GM12878 (cell line): ENCODE data around the gene GAD2. TPM values are rescaled to one million over a fixed set of nuclear protein-coding genes. Genes with fewer than 3 reads are reported as not detected.

Experiments used
- ATAC-seq: fragments of 200-7000 bp; cut with Tn5 transposase; 3 replicates; pipeline ENCODE4 v1.9.1; 2020; ENCODE audit warnings: mild to moderate bottlenecking, moderate library complexity
- BruUV-seq: library from RNA; stranded (reverse); fragments of 400-500 nt; replicated peaks from 2 replicates; lab custom pipeline; 2021; lab: Mats Ljungman, UMichigan
- CTCF ChIA-PET: fragments of 300-600 bp; sonication (Branson Sonifier 250); formaldehyde crosslinking; extraction: SDS; loops from one replicate; lab custom pipeline; 2021; ENCODE audit warnings: inconsistent platforms; lab: Yijun Ruan, JAX
- POLR2A ChIA-PET: fragments of 350-600 bp; formaldehyde crosslinking; extraction: SDS; loops from one replicate; lab custom pipeline; 2021; ENCODE audit warnings: inconsistent platforms; lab: Charles Lee
- RAD21 ChIA-PET: fragments of 300-600 bp; sonication (Branson Sonifier 250); formaldehyde crosslinking; loops from one replicate; lab custom pipeline; 2023; ENCODE audit warnings: antibody characterized with exemption; ENCODE audit not compliant: unreplicated experiment; lab: Charles Lee
- SMC1A ChIA-PET: fragments of 300-600 bp; sonication (Branson Sonifier 250); formaldehyde crosslinking; loops from one replicate; lab custom pipeline; 2023; ENCODE audit not compliant: unreplicated experiment, uncharacterized antibody; lab: Charles Lee
- DNase-seq: peaks from one replicate; pipeline ENCODE4 v3.0.0-alpha.2; 2011; ENCODE audit warnings: low read depth, low spot score
- FAIRE-seq: peaks from 3 replicates; lab custom pipeline; 2011; peaks lifted over from hg19 to GRCh38; lab: Jason Lieb, UNC
- H2AFZ ChIP-seq: 2 replicates; pipeline ENCODE4 v1.6.0; 2011; ENCODE audit warnings: low read depth, low read length, control low read depth; ENCODE audit not compliant: control insufficient read depth
- H3K27ac ChIP-seq: 2 replicates; pipeline ENCODE4 v1.5.1; 2011; ENCODE audit warnings: control low read depth; ENCODE audit not compliant: control insufficient read depth, insufficient read depth
- H3K27me3 ChIP-seq, 2 experiments: replicated peaks in 1 of 2; 2 replicates each; pipeline versions ENCODE4 v1.6.0 to v1.6.1; 2011; ENCODE audit warnings: low read length in 1 of 2; ENCODE audit not compliant: control insufficient read depth in 2 of 2, insufficient read depth in 2 of 2
- H3K36me3 ChIP-seq, 2 experiments: 2 replicates each; pipeline ENCODE4 v1.5.1; 2011; ENCODE audit warnings: low read length in 1 of 2; ENCODE audit not compliant: control insufficient read depth in 2 of 2, insufficient read depth in 2 of 2
- H3K4me1 ChIP-seq: 2 replicates; pipeline ENCODE4 v1.6.1; 2011; ENCODE audit warnings: mild to moderate bottlenecking, low read length, moderate library complexity, mixed read lengths; ENCODE audit not compliant: control insufficient read depth, insufficient read depth
- H3K4me2 ChIP-seq: 2 replicates; pipeline ENCODE4 v1.6.0; 2011; ENCODE audit warnings: control low read depth; ENCODE audit not compliant: control insufficient read depth, insufficient read depth
- H3K4me3 ChIP-seq: fragments of 200-600 bp; sonication (generic); 2 replicates; pipeline ENCODE4 v1.5.1; 2016
- H3K79me2 ChIP-seq: 2 replicates; pipeline ENCODE4 v1.6.0; 2011; ENCODE audit warnings: low read length; ENCODE audit not compliant: control insufficient read depth, insufficient read depth
- H3K9ac ChIP-seq: 2 replicates; pipeline ENCODE4 v1.8.0; 2011; ENCODE audit warnings: low read length, control low read depth, mixed read lengths; ENCODE audit not compliant: control insufficient read depth, insufficient read depth
- H3K9me3 ChIP-seq: replicated peaks from 3 replicates; pipeline ENCODE4 v1.5.1; 2011; ENCODE audit warnings: mild to moderate bottlenecking, low read length; ENCODE audit not compliant: control insufficient read depth, insufficient read depth
- H4K20me1 ChIP-seq: 2 replicates; pipeline ENCODE4 v1.6.0; 2011; ENCODE audit not compliant: control insufficient read depth, insufficient read depth
- ATF3 ChIP-seq: IDR thresholded peaks from 2 replicates; pipeline ENCODE4 v1.6.1; 2011; ENCODE audit warnings: low read depth, mild to moderate bottlenecking, low read length, moderate library complexity, borderline replicate concordance; ENCODE audit errors: extremely low read depth
- E2F4 ChIP-seq: IDR thresholded peaks from 2 replicates; pipeline ENCODE4 v1.6.1; 2012; ENCODE audit warnings: low read depth, low read length, improper control_type of control experiment
- GABPA ChIP-seq: IDR thresholded peaks from 2 replicates; pipeline ENCODE4 v1.6.1; 2014; ENCODE audit warnings: antibody characterized with exemption, low read depth, mild to moderate bottlenecking, inconsistent platforms
- NFIC ChIP-seq: IDR thresholded peaks from 2 replicates; pipeline ENCODE4 v1.6.1; 2012; ENCODE audit warnings: low read depth, mild to moderate bottlenecking, inconsistent platforms, low read length, moderate library complexity
- NRF1 ChIP-seq: conservative IDR thresholded peaks from 2 replicates; pipeline ENCODE4 v1.6.1; 2011; ENCODE audit warnings: mild to moderate bottlenecking, low read depth, low read length, improper control_type of control experiment
- RBBP5 ChIP-seq: fragments of 200-600 bp; sonication (generic); conservative IDR thresholded peaks from 2 replicates; pipeline ENCODE4 v1.6.1; 2016
- STAT1 ChIP-seq: fragments of 450-650 bp; conservative IDR thresholded peaks from 2 replicates; pipeline ENCODE4 v1.6.1; 2014; ENCODE audit warnings: antibody characterized with exemption, mild to moderate bottlenecking
- ZSCAN29 ChIP-seq: fragments of 450-650 bp; IDR thresholded peaks from 2 replicates; pipeline ENCODE4 v1.6.1; 2017; ENCODE audit warnings: mild to moderate bottlenecking, moderate library complexity
- WGBS: methylation state at CpG from one replicate; pipeline ENCODE4 v1.1.6; 2016; ENCODE audit warnings: low lambda C conversion rate; ENCODE audit not compliant: insufficient replicate concordance, insufficient coverage; ENCODE audit errors: missing lambda C conversion rate; 5-methylcytosine and 5-hydroxymethylcytosine counted together
- in situ Hi-C: fragments of 300-500 bp; cut with MboI; formaldehyde crosslinking; loops from 9 replicates; pipeline ENCODE4 v1.14.3; 2018; ENCODE audit warnings: mixed read lengths
- intact Hi-C: fragments of 100-400 bp; cut with micrococcal nuclease; formaldehyde crosslinking; loops from one replicate; pipeline ENCODE4 v1.14.2; 2022; ENCODE audit not compliant: unreplicated experiment
- polyA plus RNA-seq, 11 experiments: library from polyadenylated mRNA; depleted of rRNA in 4 of 11; unstranded in 6 of 11; stranded (reverse) in 5 of 11; fragments of >200 nt; fragmentation: Nextera tagmentation in 4 of 11; fragmentation: Illumina TruSeq in 1 of 11; extraction: Ambion mirVana in 4 of 11; extraction: Trizol in 1 of 11; gene quantifications; 1 replicate in 1 of 11; 2 replicates in 10 of 11; pipeline versions ENCODE4 v1.2.1 to v1.2.3, GENCODE V29; 2011 to 2016; ENCODE audit warnings: inconsistent platforms in 2 of 11, missing spikeins in 2 of 11, low read depth in 1 of 11
- total RNA-seq, 4 experiments: library from RNA; depleted of rRNA in 3 of 4; stranded (reverse); fragments of >200 nt in 3 of 4; fragmentation: Illumina TruSeq in 1 of 4; extraction: Trizol in 1 of 4; gene quantifications; 2 replicates each; pipeline versions ENCODE4 v1.2.1 to v1.2.3, GENCODE V29; 2013 to 2021
- TF ChIP-seq, protein P1 (sequence below): fragments of 450-650 bp; IDR thresholded peaks from 2 replicates; pipeline ENCODE4 v1.6.1; 2017; ENCODE audit warnings: mild to moderate bottlenecking, low read depth, inconsistent platforms; ENCODE audit not compliant: poor library complexity, severe bottlenecking
- TF ChIP-seq, protein P2 (sequence below): fragments of 450-650 bp; IDR thresholded peaks from 2 replicates; pipeline ENCODE4 v1.6.1; 2016; ENCODE audit warnings: mild to moderate bottlenecking

GAD2 gene
- total and polyA plus RNA-seq, 10 of the 15 experiments (the other 5 are each of a cell fraction or from before 2014, with no cell fraction given), result not detected

GRCh38 chr10:26227786-26228185 is 11.2 kb downstream of the GAD2 start:
- ATAC-seq, result no peak
- no peak for FAIRE-seq
- CTCF ChIA-PET, result no interaction called here

More at GRCh38 chr10:26227786-26228185, 11.2 kb downstream of the GAD2 start:
- ChIA-PET RAD21 (no interaction called here), SMC1A (interaction anchor here (0.8 kb wide), 1 partner anchor 23 kb away, joined by 3 read pairs; no protein-coding TSS in a partner anchor), POLR2A (no interaction called here)
- in situ Hi-C loops, result no loop called here
- H2AFZ ChIP-seq, result no peak overlapping the region
- no peak overlapping the region for H3K4me3 ChIP-seq
- BruUV-seq, result no TSS peak
- H3K27ac ChIP-seq, result no peak overlapping the region
- WGBS, result 26% methylated on average over 5 of the region's 5 CpGs
- no peaks in the 10 kb centered on the region for H3K9me3 ChIP-seq
- no peaks in the 10 kb centered on the region for H3K4me1 ChIP-seq
- H3K27me3 ChIP-seq, result peaks cover 3 to 8% of the 10 kb centered on the region in 2 experiments; a peak in 3 of 4 replicates
- no peak for DNase-seq
- TF ChIP-seq GABPA (no peak), E2F4 (no peak), NFIC (no peak), ATF3 (no peak), STAT1 (no peak), RBBP5 (no peak), NRF1 (no peak), ZSCAN29 (no peak)
- TF ChIP-seq, protein P1, sequence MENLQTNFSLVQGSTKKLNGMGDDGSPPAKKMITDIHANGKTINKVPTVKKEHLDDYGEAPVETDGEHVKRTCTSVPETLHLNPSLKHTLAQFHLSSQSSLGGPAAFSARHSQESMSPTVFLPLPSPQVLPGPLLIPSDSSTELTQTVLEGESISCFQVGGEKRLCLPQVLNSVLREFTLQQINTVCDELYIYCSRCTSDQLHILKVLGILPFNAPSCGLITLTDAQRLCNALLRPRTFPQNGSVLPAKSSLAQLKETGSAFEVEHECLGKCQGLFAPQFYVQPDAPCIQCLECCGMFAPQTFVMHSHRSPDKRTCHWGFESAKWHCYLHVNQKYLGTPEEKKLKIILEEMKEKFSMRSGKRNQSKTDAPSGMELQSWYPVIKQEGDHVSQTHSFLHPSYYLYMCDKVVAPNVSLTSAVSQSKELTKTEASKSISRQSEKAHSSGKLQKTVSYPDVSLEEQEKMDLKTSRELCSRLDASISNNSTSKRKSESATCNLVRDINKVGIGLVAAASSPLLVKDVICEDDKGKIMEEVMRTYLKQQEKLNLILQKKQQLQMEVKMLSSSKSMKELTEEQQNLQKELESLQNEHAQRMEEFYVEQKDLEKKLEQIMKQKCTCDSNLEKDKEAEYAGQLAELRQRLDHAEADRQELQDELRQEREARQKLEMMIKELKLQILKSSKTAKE, result no peak
- TF ChIP-seq, protein P2, sequence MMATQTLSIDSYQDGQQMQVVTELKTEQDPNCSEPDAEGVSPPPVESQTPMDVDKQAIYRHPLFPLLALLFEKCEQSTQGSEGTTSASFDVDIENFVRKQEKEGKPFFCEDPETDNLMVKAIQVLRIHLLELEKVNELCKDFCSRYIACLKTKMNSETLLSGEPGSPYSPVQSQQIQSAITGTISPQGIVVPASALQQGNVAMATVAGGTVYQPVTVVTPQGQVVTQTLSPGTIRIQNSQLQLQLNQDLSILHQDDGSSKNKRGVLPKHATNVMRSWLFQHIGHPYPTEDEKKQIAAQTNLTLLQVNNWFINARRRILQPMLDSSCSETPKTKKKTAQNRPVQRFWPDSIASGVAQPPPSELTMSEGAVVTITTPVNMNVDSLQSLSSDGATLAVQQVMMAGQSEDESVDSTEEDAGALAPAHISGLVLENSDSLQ, result no peak
- intact Hi-C loops, result no loop called here
- no peaks in the 10 kb centered on the region for H3K36me3 ChIP-seq
- no peaks in the 10 kb centered on the region for H3K79me2 ChIP-seq
- no peak overlapping the region for H3K4me2 ChIP-seq
- no peaks in the 10 kb centered on the region for H4K20me1 ChIP-seq
- no peak overlapping the region for H3K9ac ChIP-seq
